ENCODE data around the gene SLIT2. TPM values are rescaled to one million over a fixed set of nuclear protein-coding genes. Genes with fewer than 3 reads are reported as not detected.

Gene SLIT2
- total RNA-seq, 3 donors from 2014 or later: 15.7 to 20.3 (median 15.8) TPM

DNA sequence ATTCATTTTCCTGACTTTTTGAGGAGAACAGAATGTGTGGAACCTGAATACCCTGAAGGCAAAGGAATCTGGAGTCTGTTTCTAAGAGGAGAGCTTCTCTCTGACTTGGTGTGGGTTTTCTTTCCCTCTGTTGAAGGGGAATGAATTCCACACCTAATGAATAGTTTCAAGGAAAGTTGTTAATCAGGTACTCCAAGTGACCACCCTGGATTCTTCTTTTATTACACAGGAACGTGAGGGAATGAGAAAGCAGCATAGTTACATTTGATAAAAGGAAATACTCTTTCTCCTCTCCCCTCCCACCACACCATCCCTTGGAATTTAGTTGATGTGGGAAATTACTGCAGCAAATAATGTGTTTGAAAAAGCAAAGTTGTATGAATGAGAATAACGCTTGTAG, 29.7 kb downstream of the SLIT2 start:
- no peaks in the 10 kb centered on the region for H3K27me3 ChIP-seq
- intact Hi-C loops (cut with DNase I; ENCODE audit: low total_unique reads): no loop called here
- TF ChIP-seq, protein P1, sequence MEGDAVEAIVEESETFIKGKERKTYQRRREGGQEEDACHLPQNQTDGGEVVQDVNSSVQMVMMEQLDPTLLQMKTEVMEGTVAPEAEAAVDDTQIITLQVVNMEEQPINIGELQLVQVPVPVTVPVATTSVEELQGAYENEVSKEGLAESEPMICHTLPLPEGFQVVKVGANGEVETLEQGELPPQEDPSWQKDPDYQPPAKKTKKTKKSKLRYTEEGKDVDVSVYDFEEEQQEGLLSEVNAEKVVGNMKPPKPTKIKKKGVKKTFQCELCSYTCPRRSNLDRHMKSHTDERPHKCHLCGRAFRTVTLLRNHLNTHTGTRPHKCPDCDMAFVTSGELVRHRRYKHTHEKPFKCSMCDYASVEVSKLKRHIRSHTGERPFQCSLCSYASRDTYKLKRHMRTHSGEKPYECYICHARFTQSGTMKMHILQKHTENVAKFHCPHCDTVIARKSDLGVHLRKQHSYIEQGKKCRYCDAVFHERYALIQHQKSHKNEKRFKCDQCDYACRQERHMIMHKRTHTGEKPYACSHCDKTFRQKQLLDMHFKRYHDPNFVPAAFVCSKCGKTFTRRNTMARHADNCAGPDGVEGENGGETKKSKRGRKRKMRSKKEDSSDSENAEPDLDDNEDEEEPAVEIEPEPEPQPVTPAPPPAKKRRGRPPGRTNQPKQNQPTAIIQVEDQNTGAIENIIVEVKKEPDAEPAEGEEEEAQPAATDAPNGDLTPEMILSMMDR (IDR thresholded peaks at IDR 0.05): no peak
- no peak for TF ChIP-seq POLR2A (IDR thresholded peaks at IDR 0.05)
- no peak for TF ChIP-seq POLR2AphosphoS5 (IDR thresholded peaks at IDR 0.05)

DNA sequence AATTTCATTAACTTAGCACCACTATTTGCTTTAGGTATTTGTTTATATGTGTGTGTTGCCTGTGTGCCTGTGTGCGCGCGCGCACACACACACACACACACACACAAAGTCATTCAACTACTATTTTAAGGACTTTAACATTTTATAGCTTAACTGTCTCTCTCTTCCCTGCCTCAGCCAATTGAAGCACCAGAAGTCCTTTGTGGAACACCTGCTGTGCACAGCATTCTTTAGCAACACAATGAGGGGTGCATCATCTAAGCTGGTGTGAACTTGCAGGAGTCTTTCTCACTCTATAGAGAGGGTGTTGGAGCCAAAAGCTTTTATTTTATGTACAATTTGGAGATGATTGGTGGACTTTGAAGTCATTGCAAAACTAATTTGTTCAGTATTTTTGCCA, 31.3 kb downstream of the SLIT2 start:
- Histone ChIP-seq H3K27ac (no peak overlapping the region), H3K9me3 (no peaks in the 10 kb centered on the region), H3K36me3 (no peaks in the 10 kb centered on the region), H3K27me3 (no peaks in the 10 kb centered on the region), H3K4me3 (no peak overlapping the region), H3K4me1 (no peaks in the 10 kb centered on the region)
- intact Hi-C loops (cut with DNase I; ENCODE audit: low total_unique reads): no loop called here
- no peak for DNase-seq (ENCODE audit: low spot score in 2 of 2)
- no peak for TF ChIP-seq POLR2A (IDR thresholded peaks at IDR 0.05)
- TF ChIP-seq, protein P1 (IDR thresholded peaks at IDR 0.05): no peak
- no peak for TF ChIP-seq POLR2AphosphoS5 (IDR thresholded peaks at IDR 0.05)

More for the DNA sequence above, 29.7 kb downstream of the SLIT2 start:
- H3K9me3 ChIP-seq: no peaks in the 10 kb centered on the region
- no peak overlapping the region for H3K27ac ChIP-seq
- H3K4me1 ChIP-seq: no peaks in the 10 kb centered on the region
- DNase-seq (ENCODE audit: low spot score in 2 of 2): no peak
- no peaks in the 10 kb centered on the region for H3K36me3 ChIP-seq
- no peak overlapping the region for H3K4me3 ChIP-seq

DNA sequence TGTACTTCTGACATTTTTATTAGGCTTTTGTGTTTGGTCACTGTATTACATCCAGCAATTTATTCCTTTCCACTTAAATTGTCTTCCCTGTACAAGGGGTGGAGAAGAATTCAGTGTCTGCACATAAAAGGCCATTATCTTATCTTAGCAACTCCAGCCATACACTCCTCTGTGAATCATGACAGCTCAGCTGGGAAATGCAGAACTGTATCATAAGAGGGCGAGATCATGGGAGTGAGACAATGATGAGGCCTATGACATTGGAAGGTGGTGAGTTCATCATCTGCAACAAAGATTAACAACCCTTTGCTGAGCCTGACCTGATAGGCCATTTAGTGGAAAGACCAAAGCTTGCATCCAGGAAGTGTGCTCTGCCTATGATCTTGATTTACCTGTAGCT, 33.3 kb downstream of the SLIT2 start:
- no peak overlapping the region for H3K4me3 ChIP-seq
- no peak for DNase-seq (ENCODE audit: low spot score in 2 of 2)
- H3K9me3 ChIP-seq: no peaks in the 10 kb centered on the region
- no peaks in the 10 kb centered on the region for H3K36me3 ChIP-seq
- TF ChIP-seq, protein P1 (IDR thresholded peaks at IDR 0.05): no peak
- TF ChIP-seq POLR2AphosphoS5 (IDR thresholded peaks at IDR 0.05): no peak
- no peak for TF ChIP-seq POLR2A (IDR thresholded peaks at IDR 0.05)
- no peaks in the 10 kb centered on the region for H3K4me1 ChIP-seq
- H3K27me3 ChIP-seq: no peaks in the 10 kb centered on the region
- no peak overlapping the region for H3K27ac ChIP-seq
- intact Hi-C loops (cut with DNase I; ENCODE audit: low total_unique reads): no loop called here

DNA sequence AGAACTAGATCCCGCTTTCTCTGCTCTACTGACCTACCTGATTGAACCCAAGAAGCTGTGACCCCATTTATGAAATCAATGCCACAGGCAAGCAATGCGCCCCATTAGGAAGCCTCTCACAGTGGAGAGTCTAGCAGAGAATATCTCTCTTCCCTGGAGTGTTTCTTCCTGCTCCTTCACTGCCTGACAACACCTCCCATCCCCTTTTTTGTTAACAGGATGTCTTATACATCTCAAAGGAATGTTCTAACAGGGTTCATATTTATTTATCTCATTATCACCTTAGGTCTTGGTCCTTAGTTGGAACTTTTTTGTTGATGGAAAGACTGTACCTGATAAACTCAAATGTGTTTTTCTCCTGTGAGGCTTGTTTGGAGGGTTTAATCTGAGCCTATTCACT, 35.5 kb downstream of the SLIT2 start:
- Histone ChIP-seq H3K27ac (peak overlapping the region in 1 of 2 donors; percentile 2), H3K36me3 (no peaks in the 10 kb centered on the region), H3K9me3 (no peaks in the 10 kb centered on the region), H3K4me1 (no peaks in the 10 kb centered on the region), H3K4me3 (no peak overlapping the region), H3K27me3 (no peaks in the 10 kb centered on the region)
- no peak for DNase-seq (ENCODE audit: low spot score in 2 of 2)
- TF ChIP-seq, protein P1 (IDR thresholded peaks at IDR 0.05): no peak
- no peak for TF ChIP-seq POLR2AphosphoS5 (IDR thresholded peaks at IDR 0.05)
- TF ChIP-seq POLR2A (IDR thresholded peaks at IDR 0.05): no peak
- intact Hi-C loops (cut with DNase I; ENCODE audit: low total_unique reads): no loop called here

DNA sequence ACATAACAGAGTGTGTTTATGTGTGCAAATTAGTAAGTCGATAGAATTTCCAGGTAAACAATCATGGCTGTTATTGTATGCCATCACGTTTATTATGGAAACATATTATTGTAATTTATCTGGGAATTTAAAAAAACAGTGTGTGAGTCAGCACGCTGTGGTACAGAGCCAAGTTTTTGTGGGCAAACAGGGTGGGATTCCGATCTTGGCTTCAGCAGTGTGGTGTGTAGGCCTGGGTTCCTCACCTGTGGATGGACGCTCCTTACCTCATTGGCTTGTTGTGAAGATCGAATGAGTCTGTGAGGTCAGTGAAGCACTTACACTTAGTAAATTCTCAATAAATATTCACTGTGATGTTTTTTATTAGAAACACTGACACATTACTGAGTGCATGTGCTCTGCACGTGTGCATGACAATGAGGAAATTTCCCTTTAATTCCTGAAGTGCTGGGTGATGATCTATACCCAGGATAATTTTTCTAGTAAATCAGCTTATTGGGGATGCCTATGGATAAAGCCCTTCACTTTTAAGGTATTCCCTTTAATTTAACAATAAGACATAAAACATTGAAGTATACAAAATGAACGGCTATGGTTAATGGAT, 36.4 kb downstream of the SLIT2 start:
- H3K27ac ChIP-seq: no peak overlapping the region
- no peak for DNase-seq (ENCODE audit: low spot score in 2 of 2)
- no peaks in the 10 kb centered on the region for H3K4me1 ChIP-seq
- H3K27me3 ChIP-seq: no peaks in the 10 kb centered on the region
- intact Hi-C loops (cut with DNase I; ENCODE audit: low total_unique reads): no loop called here
- no peak for TF ChIP-seq POLR2AphosphoS5 (IDR thresholded peaks at IDR 0.05)
- no peaks in the 10 kb centered on the region for H3K9me3 ChIP-seq
- H3K36me3 ChIP-seq: no peaks in the 10 kb centered on the region
- H3K4me3 ChIP-seq: no peak overlapping the region
